ENCODE data around the gene ZNF670. TPM values are rescaled to one million over a fixed set of nuclear protein-coding genes. Genes with fewer than 3 reads are reported as not detected.
A peak's percentile ranks its signal among the peaks of the same experiment; 100 is the strongest.
"Not testable (repeated sequence)": the region's sequence is repeated elsewhere in the genome, so short reads cannot be mapped to it uniquely, and the experiment has no call there.

Gene ZNF670
- total RNA-seq (1 to 10 TPM; 3.4 to 3.8 TPM), polyA plus RNA-seq (ENCODE audit: insufficient read length in 6 of 6) (1 to 10 TPM; 4.8 to 6.5 (median 6.0) TPM)
- long read RNA-seq, donor 1, partial matches to known transcripts, result 0 of 3 reads
- long read RNA-seq, donor 1, other reads (novel, unspliced or antisense), result 0 of 3 reads
- long read RNA-seq, donor 2, partial matches to known transcripts, result 0 of 1 reads
- long read RNA-seq, donor 2, other reads (novel, unspliced or antisense), result 0 of 1 reads
- long read RNA-seq, donor 3, partial matches to known transcripts, result 0 of 4 reads
- long read RNA-seq, donor 3, other reads (novel, unspliced or antisense), result 0 of 4 reads
- long read RNA-seq, donor 4, partial matches to known transcripts, result 0 of 1 reads
- long read RNA-seq, donor 4, other reads (novel, unspliced or antisense), result 0 of 1 reads
- long read RNA-seq, donor 5, partial matches to known transcripts, result 0 of 1 reads
- long read RNA-seq, donor 5, other reads (novel, unspliced or antisense), result 0 of 1 reads
- long read RNA-seq, donor 6, partial matches to known transcripts, result 0 of 1 reads
- long read RNA-seq, donor 6, other reads (novel, unspliced or antisense), result 0 of 1 reads
- long read RNA-seq, donor 7, result 0 reads
- long read RNA-seq, donor 8, partial matches to known transcripts, result 0 of 3 reads
- long read RNA-seq, donor 8, other reads (novel, unspliced or antisense), result 0 of 3 reads
- long read RNA-seq, donor 9, result 0 reads
- long read RNA-seq, donor 10, partial matches to known transcripts, result 0 of 1 reads
- long read RNA-seq, donor 10, other reads (novel, unspliced or antisense), result 0 of 1 reads
- long read RNA-seq, donor 11, partial matches to known transcripts, result 0 of 2 reads
- long read RNA-seq, donor 11, other reads (novel, unspliced or antisense), result 0 of 2 reads
- long read RNA-seq, donor 12, partial matches to known transcripts, result 0 of 2 reads
- long read RNA-seq, donor 12, other reads (novel, unspliced or antisense), result 0 of 2 reads

DNA sequence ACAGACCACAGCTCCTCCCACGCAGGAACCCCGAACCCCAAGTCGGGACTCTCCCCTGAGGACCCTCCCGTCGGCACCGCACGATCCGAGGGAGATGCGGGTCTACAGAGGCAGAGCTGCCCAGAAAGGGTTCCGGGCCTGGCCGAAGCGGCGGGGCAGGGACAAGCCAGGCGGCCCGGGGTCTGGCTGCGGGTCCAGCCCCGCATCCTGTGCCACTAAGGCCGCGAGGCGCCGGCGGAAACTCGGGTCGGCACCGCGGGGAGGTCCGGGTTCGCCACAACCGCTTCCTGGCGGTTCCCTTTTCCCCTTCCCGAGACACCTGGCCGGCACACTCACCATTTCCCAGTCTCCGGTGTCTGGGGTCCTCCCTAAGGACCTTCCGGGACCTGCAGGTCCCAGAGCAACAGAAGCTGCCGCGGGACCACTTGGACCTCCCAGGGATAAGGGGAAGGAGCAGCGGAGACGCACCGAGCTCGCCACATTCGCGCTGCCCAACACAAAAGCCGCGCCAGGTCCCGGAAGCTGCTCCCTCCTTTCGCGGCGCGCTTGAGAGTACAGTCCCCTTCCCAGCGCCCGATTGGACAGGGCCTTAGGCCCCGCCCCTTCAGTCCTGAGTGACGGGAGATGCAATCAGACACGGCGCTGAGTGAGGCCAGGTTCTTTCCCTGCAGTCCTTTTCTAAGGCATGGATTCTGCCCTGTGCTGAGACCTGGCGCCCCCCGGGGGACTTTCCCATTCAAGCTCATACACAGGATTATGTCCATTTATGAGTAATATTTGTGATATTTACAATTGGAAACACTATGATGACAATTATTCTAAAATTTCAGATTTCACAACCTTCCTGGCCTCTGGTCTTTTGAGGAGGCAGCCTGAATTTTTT lies at the start of gene ZNF670:
Gene ZNF670 (minus strand): TSS at position 554 of the 883 bp plus-strand sequence. CDS start 215 bp downstream, at position 339.
- ATAC-seq (peak; percentile 100), DNase-seq (peak; percentile 87 to 97 (median 96))
- intact Hi-C loops (cut with DNase I), result no loop called here
- H3K27me3 ChIP-seq, result no peaks in the 10 kb centered on the region
- peak within 1 kb of the TSS; percentile 61 to 70 for H3K4me3 ChIP-seq
- H3K36me3 ChIP-seq, result peaks cover 0 to 3% of the 10 kb centered on the region in 2 donors
- no peaks in the 10 kb centered on the region for H3K9me3 ChIP-seq
- H3K27ac ChIP-seq, result peak within 1 kb of the TSS; percentile 74 to 79
- TF ChIP-seq, protein P1, sequence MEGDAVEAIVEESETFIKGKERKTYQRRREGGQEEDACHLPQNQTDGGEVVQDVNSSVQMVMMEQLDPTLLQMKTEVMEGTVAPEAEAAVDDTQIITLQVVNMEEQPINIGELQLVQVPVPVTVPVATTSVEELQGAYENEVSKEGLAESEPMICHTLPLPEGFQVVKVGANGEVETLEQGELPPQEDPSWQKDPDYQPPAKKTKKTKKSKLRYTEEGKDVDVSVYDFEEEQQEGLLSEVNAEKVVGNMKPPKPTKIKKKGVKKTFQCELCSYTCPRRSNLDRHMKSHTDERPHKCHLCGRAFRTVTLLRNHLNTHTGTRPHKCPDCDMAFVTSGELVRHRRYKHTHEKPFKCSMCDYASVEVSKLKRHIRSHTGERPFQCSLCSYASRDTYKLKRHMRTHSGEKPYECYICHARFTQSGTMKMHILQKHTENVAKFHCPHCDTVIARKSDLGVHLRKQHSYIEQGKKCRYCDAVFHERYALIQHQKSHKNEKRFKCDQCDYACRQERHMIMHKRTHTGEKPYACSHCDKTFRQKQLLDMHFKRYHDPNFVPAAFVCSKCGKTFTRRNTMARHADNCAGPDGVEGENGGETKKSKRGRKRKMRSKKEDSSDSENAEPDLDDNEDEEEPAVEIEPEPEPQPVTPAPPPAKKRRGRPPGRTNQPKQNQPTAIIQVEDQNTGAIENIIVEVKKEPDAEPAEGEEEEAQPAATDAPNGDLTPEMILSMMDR (IDR thresholded peaks at IDR 0.05), result no peak
- peaks cover 4 to 28% of the 10 kb centered on the region in 2 donors for H3K4me1 ChIP-seq

DNA sequence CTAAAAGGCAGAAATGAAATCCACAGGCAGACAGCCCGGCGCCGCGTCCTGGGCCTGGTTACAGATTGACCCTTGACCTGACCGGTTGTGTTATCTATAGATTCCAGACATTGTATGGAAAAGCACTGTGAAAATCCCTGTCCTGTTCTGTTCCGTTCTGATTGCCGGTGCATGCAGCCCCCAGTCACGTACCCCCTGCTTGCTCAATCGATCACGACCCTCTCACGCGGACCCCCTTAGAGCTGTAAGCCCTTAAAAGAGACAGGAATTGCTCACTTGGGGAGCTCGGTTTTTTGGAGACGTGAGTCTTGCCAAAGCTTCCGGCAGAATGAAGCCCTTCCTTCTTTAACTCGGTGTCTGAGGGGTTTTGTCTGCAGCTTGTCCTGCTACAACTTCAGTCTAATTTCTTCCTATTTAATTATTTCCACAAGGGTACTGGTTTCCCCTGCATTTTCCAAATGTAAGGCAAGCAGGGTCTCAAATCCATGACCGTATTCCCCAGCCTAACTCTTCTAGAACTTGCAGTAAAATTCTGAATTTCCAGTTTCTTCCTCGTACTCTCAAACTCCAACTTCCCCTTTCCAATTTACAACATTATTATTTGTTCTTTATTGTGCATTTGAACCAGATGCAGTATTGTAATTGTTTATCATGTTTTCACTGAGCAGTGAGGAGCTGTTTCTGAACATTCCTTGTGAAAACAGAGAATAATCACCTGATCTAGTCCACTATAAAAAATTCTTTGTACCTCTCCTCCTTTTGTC lies 49.1 kb upstream of the ZNF670 start:
- H3K4me1 ChIP-seq; intact Hi-C loops (cut with DNase I); H3K27me3 ChIP-seq; DNase-seq; ATAC-seq: not testable (repeated sequence)
- Histone ChIP-seq H3K36me3 (peaks cover 0 to 26% of the 10 kb centered on the region in 2 donors), H3K4me3 (peak overlapping the region in 1 of 2 donors; percentile 24), H3K9me3 (peaks cover 0 to 33% of the 10 kb centered on the region in 2 donors), H3K27ac (peak overlapping the region; percentile 39 to 50)

DNA sequence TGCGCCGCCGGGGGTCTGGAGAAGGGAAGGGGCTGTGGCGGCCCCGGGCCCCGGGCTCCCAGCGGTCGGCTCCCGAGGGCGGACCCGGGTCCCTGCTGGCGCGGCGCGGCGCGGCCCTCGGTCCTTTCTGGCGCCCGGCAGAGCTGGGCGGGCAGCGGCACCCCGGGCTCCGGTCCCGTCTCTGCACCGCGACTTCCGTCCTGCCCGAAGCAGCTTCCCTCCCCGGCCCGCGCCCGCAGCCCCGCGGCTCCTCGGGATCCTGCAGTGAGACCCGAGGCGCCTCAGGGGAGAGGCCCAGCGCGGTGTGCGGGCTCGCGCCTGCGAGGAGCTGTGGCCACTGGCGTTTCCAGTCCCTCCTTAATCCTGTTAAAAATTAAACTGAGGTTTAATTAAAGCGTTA lies 48.0 kb upstream of the ZNF670 start:
- DNase-seq; H3K4me3 ChIP-seq; intact Hi-C loops (cut with DNase I); H3K4me1 ChIP-seq; H3K27ac ChIP-seq; H3K27me3 ChIP-seq: not testable (repeated sequence)
- peaks cover 0 to 23% of the 10 kb centered on the region in 2 donors for H3K9me3 ChIP-seq
- H3K36me3 ChIP-seq, result peaks cover 0 to 15% of the 10 kb centered on the region in 2 donors
- peak; percentile 77 for ATAC-seq

DNA sequence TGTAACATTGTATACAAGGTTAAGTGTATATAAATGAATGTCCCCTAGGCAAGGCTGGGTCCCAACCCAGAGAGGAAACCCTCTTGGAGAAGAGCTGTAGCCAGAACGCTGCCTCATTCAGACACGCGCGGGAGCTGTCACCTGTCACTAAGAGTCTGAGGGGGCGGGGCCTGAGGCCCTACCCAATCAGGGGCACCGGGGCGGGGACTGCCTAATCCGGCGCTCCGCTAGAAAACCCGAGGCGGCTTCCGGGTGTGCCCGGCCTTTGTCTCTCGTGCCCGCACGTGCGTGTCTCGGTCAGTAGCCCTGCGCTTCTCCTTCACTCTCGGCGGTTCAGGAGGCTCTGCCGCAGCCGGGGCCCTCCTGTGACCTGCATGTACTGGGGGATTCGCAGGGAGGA lies 47.6 kb upstream of the ZNF670 start:
- H3K4me3 ChIP-seq; intact Hi-C loops (cut with DNase I); DNase-seq; H3K27ac ChIP-seq; H3K27me3 ChIP-seq; H3K4me1 ChIP-seq: not testable (repeated sequence)
- Histone ChIP-seq H3K36me3 (peaks cover 0 to 11% of the 10 kb centered on the region in 2 donors), H3K9me3 (peaks cover 0 to 19% of the 10 kb centered on the region in 2 donors)
- peak; percentile 100 for ATAC-seq

DNA sequence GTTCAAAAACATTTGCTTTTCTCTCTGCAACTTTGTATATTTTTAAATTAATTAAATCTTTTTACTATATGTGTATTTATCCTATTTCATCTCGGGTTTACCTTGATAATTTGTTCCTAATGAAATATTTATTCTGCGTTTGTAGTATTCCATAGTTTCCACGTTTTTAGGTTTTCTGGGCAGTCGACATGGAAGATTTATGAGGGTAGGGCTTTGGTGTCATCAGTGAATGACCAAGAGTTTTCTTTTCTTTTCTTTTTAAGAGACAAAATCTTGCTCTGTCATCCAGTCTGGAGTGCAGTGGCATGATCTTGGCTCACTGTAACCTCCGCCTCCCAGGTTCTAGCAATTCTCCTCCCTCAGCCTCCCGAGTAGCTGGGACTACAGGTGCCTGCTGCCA lies 42.8 kb upstream of the ZNF670 start:
- Histone ChIP-seq H3K27me3 (no peaks in the 10 kb centered on the region), H3K4me1 (no peaks in the 10 kb centered on the region), H3K9me3 (peaks cover 0 to 5% of the 10 kb centered on the region in 2 donors), H3K4me3 (no peak overlapping the region), H3K27ac (no peak overlapping the region), H3K36me3 (no peaks in the 10 kb centered on the region)
- DNase-seq, result no peak
- no peak for ATAC-seq
- TF ChIP-seq, protein P1 (IDR thresholded peaks at IDR 0.05), result no peak
- intact Hi-C loops (cut with DNase I), result no loop called here

DNA sequence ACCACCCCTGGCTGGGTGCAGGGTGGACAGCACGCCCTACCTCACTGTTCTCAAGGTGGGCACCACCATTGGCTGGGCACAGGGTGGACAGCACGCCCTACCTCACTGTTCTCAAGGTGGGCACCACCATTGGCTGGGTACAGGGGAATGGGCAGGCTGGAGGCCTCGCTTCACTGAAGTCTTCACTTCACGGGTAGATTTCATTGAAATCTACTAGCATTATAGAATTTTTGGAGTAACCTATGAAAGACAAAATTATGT lies 41.7 kb upstream of the ZNF670 start:
- H3K9me3 ChIP-seq; H3K36me3 ChIP-seq; DNase-seq; intact Hi-C loops (cut with DNase I); H3K4me3 ChIP-seq; H3K27me3 ChIP-seq; H3K4me1 ChIP-seq; H3K27ac ChIP-seq; ATAC-seq: not testable (repeated sequence)

Measured in left lung (tissue), 14 donors.